ENCODE measurements around the gene MMD.
"Not testable (repeated sequence)": the region's sequence is repeated elsewhere in the genome, so short reads cannot be mapped to it uniquely, and the experiment has no call there.

Gene MMD

DNA sequence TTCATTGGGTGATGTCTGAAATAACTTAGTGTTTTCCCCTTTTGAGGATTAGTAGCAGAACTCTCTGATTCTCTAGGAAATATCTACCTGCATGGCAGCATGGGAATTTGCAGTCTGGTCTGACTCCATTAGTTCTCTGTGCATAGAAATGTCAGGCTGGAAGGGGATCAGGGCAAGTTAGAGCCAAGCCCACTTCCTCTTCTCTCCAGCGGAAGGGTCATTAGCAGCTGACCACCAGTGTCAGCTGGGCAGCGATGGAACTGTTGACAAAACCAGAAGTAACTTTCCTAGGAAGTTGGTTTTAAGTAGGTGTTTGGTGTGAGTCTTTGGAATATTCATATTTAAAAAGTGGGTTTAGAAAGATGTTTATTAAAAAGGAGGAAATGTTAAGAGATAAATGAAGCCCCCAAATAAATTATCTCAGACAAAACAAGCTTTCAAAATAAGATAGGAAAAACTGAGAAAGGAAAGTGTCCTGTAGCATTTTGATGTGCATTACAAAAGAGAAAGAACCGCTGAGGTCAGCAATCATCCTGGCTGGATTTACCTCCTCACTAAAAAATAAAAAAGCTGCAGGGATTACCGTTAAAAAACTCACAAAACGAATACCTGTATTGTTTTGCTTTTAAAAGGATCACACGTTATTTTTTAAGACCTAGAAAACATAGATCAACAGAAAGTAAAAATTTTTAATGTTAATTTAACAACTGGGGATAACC, 32.4 kb upstream of the MMD start:
- Histone ChIP-seq H3K9ac (ENCODE audit: low read length) (peak overlapping the region; percentile 71), H3K9me3 (ENCODE audit: control insufficient read depth, low read length) (no peaks in the 10 kb centered on the region), H3K27me3 (replicated peaks; ENCODE audit: control insufficient read depth, insufficient read depth, low read length) (no peaks in the 10 kb centered on the region), H3K4me3 (ENCODE audit: low read length) (peak overlapping the region; percentile 32), H3K36me3 (ENCODE audit: control insufficient read depth, insufficient read depth, low read length, severe bottlenecking) (no peaks in the 10 kb centered on the region), H3K4me1 (ENCODE audit: control insufficient read depth, insufficient read depth, low read length) (peaks cover 64% of the 10 kb centered on the region)
- no peak for DNase-seq (ENCODE audit: low read depth)

DNA sequence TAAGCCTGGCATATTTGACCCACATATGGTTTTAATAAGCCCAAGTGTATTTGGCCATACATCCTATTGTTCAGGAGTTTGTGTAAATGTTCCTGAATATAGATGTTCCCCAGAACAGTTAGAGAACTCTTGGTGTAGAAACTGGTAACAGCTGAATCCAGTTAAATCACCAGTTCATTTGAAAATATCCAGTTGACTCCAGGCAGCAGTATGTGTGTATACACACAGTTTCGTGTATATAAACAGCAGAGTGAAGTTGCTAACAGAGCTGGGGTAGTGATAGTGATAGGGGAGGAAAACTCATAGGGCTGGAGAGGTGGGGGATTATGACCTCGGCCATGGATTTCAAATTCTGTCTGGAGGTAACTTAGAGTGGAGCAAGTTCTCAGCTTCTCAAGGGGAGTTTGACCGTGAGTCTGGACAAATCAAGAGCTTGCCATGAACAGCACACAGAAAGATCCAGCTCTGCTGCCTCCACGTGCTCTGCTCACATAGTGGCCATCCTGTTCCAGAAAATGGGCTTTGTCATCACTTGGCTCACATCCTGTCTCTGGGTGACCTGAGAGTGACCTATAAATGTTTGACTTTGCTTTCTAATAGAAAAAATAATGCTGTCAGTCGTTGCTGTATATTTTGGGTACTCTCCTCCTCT, 30.6 kb upstream of the MMD start:
- Histone ChIP-seq H3K9ac (ENCODE audit: low read length) (peak overlapping the region; percentile 72), H3K4me3 (ENCODE audit: low read length) (no peak overlapping the region), H3K4me1 (ENCODE audit: control insufficient read depth, insufficient read depth, low read length) (peaks cover 65% of the 10 kb centered on the region), H3K36me3 (ENCODE audit: control insufficient read depth, insufficient read depth, low read length, severe bottlenecking) (no peaks in the 10 kb centered on the region), H3K9me3 (ENCODE audit: control insufficient read depth, low read length) (no peaks in the 10 kb centered on the region), H3K27me3 (replicated peaks; ENCODE audit: control insufficient read depth, insufficient read depth, low read length) (no peaks in the 10 kb centered on the region)
- DNase-seq (ENCODE audit: low read depth) = peak; percentile 56

DNA sequence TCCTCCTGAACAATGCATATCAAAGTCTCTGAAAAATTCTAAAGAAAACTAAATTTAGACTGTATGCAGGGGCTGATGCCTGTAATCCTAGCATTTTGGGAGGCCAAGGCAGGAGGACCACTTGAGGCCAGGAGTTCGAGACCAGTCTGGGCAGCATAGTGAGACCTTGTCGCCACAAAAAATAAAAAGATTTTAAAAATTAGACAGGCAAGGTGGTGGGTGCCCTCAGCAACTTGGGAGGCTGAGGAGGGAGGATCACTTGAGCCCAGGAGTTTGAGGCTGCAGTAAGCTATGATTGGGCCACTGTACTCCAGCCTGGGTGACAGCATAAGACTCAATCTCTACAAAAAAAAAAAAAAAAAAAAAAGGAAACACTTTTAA, 30.1 kb upstream of the MMD start:
- Histone ChIP-seq H3K9ac (ENCODE audit: low read length) (peak overlapping the region; percentile 72), H3K4me3 (ENCODE audit: low read length) (no peak overlapping the region), H3K27me3 (replicated peaks; ENCODE audit: control insufficient read depth, insufficient read depth, low read length) (no peaks in the 10 kb centered on the region), H3K36me3 (ENCODE audit: control insufficient read depth, insufficient read depth, low read length, severe bottlenecking) (no peaks in the 10 kb centered on the region), H3K9me3 (ENCODE audit: control insufficient read depth, low read length) (no peaks in the 10 kb centered on the region), H3K4me1 (ENCODE audit: control insufficient read depth, insufficient read depth, low read length) (peaks cover 65% of the 10 kb centered on the region)
- DNase-seq (ENCODE audit: low read depth) = no peak

DNA sequence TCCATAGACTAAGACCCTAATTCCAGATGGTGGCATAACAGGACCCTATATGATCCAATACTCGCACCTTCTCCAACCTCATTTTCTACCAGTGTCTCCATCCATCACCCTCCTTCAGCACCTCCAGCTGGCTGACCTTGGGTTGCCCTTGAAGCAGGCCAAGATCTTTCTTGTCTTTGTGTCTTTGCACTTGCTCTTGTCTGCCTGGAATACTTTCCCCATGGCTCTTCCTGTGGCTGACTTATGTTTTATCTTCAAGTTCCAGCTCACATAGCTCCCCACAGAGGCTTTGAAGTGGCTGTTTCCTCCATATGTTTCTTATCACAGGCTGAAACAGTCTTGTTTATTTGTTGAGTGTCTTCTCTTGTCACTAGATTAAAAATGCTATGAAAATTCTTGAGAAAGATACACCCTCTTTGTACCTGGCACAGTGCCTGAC, 29.6 kb upstream of the MMD start:
- H3K4me3 ChIP-seq (ENCODE audit: low read length) = no peak overlapping the region
- no peak overlapping the region for H3K9ac ChIP-seq (ENCODE audit: low read length)
- no peaks in the 10 kb centered on the region for H3K9me3 ChIP-seq (ENCODE audit: control insufficient read depth, low read length)
- H3K36me3 ChIP-seq (ENCODE audit: control insufficient read depth, insufficient read depth, low read length, severe bottlenecking) = no peaks in the 10 kb centered on the region
- DNase-seq (ENCODE audit: low read depth) = peak; percentile 54
- peaks cover 65% of the 10 kb centered on the region for H3K4me1 ChIP-seq (ENCODE audit: control insufficient read depth, insufficient read depth, low read length)
- H3K27me3 ChIP-seq (replicated peaks; ENCODE audit: control insufficient read depth, insufficient read depth, low read length) = no peaks in the 10 kb centered on the region

DNA sequence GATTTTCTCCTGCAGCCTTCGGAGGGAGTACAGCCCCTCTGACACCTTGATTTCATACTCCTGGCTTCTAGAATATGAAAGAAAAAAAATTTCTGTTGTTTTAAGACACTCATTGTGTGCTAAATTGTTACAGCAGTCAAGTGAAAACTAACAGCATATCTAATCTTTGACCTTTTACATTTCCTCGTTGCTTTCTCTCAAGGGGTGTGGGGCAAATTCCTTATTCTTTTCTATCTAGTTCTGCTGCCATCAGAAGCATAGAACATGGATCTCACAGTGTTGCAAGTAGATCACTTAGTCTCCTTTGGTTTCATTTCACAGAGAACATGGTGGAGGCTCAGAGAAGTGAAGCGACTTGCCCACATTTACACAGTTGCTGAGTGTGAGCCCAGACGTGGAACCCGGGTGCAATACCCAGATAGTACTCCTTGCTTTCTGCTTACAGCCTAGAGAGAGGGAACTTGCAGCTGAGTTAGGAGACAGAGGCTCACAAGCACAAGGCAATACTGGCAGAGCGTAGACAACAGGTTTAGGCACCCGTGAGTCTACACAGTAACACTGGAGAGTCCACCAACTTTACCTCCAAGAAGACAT, 28.7 kb upstream of the MMD start:
- Histone ChIP-seq H3K9me3 (ENCODE audit: control insufficient read depth, low read length) (no peaks in the 10 kb centered on the region), H3K9ac (ENCODE audit: low read length) (no peak overlapping the region), H3K4me3 (ENCODE audit: low read length) (no peak overlapping the region), H3K36me3 (ENCODE audit: control insufficient read depth, insufficient read depth, low read length, severe bottlenecking) (no peaks in the 10 kb centered on the region), H3K27me3 (replicated peaks; ENCODE audit: control insufficient read depth, insufficient read depth, low read length) (no peaks in the 10 kb centered on the region), H3K4me1 (ENCODE audit: control insufficient read depth, insufficient read depth, low read length) (peaks cover 62% of the 10 kb centered on the region)
- no peak for DNase-seq (ENCODE audit: low read depth)

DNA sequence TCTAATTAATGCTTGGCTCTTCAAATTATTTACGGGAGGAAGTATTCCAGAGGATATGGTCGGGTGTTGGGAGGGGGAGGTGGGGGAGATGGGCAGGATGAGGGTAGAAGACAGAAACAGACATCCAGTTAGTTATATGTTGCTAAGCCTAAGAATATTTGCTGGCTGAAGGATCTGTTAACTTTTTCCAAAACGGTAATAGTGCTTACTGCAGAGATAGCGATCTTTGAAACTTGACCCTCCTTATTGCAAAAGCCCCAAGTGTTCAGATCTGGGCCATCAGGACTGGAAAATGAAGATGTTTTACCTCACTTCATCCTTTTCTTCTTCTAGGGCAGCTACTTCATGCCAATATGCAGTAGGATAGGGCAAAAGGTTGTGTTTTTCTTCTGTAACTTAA, 27.0 kb upstream of the MMD start:
- H3K4me3 ChIP-seq (ENCODE audit: low read length) = no peak overlapping the region
- H3K36me3 ChIP-seq (ENCODE audit: control insufficient read depth, insufficient read depth, low read length, severe bottlenecking) = no peaks in the 10 kb centered on the region
- H3K9me3 ChIP-seq (ENCODE audit: control insufficient read depth, low read length) = no peaks in the 10 kb centered on the region
- H3K27me3 ChIP-seq (replicated peaks; ENCODE audit: control insufficient read depth, insufficient read depth, low read length) = no peaks in the 10 kb centered on the region
- H3K9ac ChIP-seq (ENCODE audit: low read length) = no peak overlapping the region
- H3K4me1 ChIP-seq (ENCODE audit: control insufficient read depth, insufficient read depth, low read length) = peaks cover 66% of the 10 kb centered on the region
- peak; percentile 90 for DNase-seq (ENCODE audit: low read depth)

DNA sequence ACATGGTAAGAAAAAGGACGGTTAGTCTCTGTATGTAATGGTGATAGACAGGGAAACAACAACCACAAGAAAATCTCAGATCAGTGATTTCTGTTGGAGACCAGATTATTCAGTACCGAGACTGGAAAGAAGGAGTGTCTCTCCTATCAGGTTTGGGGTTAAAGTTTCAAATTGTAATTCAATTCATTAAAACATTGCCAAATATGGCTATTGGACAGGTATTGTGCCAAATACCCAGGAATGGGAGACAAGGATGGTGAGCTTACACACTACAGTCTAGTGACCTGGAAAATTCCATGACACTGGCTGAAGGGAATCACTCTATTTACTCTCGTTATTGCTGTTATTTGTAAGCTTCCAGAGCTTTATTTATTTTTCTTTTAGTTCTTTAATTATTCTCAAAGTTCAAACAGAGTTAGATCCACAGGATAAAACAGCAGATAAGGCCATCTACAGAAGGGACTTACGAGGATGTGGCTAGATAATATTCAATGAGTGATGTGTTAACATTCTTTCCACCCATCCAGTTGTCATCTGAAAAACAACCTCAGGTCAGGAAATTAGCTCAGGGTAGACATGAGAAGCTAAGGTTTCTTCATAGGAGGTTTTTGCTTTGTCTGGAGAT, 25.1 kb upstream of the MMD start:
- Histone ChIP-seq H3K4me1 (ENCODE audit: control insufficient read depth, insufficient read depth, low read length) (peaks cover 65% of the 10 kb centered on the region), H3K4me3 (ENCODE audit: low read length) (no peak overlapping the region), H3K9me3 (ENCODE audit: control insufficient read depth, low read length) (no peaks in the 10 kb centered on the region), H3K9ac (ENCODE audit: low read length) (peak overlapping the region; percentile 2), H3K27me3 (replicated peaks; ENCODE audit: control insufficient read depth, insufficient read depth, low read length) (no peaks in the 10 kb centered on the region), H3K36me3 (ENCODE audit: control insufficient read depth, insufficient read depth, low read length, severe bottlenecking) (no peaks in the 10 kb centered on the region)
- DNase-seq (ENCODE audit: low read depth) = no peak

DNA sequence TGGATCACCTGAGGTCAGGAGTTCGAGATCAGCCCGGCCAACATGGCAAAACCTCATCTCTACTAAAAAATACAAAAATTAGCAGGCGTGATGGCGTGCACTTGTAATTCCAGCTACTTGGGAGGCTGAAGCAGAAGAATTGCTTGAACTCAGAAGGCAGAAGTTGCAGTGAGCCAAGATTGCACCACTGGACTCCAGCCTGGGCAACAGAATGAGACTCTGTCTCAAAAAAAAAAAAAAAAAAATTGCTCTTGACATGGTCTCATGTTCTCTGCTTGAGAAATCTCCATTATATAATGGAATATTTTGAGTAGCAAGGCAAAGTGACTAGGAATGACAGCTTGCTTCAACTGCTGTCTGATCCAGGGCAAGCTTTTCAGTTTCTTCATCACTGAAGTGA, 24.4 kb upstream of the MMD start:
- DNase-seq (ENCODE audit: low read depth) = peak; percentile 64
- H3K4me1 ChIP-seq (ENCODE audit: control insufficient read depth, insufficient read depth, low read length) = peaks cover 65% of the 10 kb centered on the region
- peak overlapping the region; percentile 61 for H3K9ac ChIP-seq (ENCODE audit: low read length)
- not testable (repeated sequence) for H3K9me3 ChIP-seq (ENCODE audit: control insufficient read depth, low read length); H3K4me3 ChIP-seq (ENCODE audit: low read length); H3K36me3 ChIP-seq (ENCODE audit: control insufficient read depth, insufficient read depth, low read length, severe bottlenecking); H3K27me3 ChIP-seq (replicated peaks; ENCODE audit: control insufficient read depth, insufficient read depth, low read length)

DNA sequence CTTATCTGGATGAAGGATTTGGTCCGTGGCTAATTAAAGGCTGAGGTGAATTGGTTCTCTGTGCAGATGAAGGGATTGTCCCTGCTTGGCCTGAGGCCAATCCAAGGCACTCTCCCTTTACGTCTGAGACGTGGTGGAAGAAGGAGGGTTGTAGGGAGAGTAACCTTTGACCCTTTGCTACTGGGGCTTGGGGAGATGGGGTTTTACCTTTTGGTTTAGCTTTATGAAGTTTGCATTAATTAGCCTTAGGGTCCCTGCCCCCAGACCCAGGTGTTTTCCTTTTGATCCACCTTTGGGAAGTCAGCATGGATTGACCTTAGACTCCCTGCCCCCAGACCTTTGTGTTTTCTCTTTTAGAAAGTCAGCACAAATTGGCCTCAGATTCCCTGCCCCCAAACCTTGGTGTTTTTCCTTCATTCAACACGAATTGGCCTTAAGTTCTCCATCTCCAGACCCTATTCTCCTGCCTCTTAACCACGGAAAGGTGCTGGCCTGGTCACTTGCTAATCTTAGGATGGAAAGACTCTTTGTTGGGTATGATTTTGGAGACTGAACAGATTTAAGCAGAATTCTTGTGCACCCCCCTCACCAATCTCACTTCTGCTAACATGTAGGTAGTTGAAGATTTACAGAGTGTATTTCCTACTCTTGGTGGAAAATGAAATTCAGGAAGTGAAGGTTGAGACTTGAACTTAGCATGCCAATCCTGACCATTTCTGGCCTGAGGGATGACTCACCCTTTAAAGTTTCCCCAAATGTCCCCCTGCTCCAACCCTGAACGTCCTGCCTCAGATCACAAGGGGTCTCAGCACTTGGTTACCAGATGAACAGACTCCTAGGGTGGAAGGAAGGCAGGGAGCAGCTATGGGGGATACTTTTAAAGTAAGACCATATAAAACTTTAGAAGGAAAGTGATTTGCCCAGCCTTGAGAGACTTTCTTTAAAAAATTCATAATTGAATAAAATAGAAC, 23.1 kb upstream of the MMD start:
- Histone ChIP-seq H3K4me1 (ENCODE audit: control insufficient read depth, insufficient read depth, low read length) (peaks cover 74% of the 10 kb centered on the region), H3K27me3 (replicated peaks; ENCODE audit: control insufficient read depth, insufficient read depth, low read length) (no peaks in the 10 kb centered on the region), H3K9me3 (ENCODE audit: control insufficient read depth, low read length) (no peaks in the 10 kb centered on the region), H3K4me3 (ENCODE audit: low read length) (no peak overlapping the region), H3K9ac (ENCODE audit: low read length) (peak overlapping the region; percentile 61), H3K36me3 (ENCODE audit: control insufficient read depth, insufficient read depth, low read length, severe bottlenecking) (no peaks in the 10 kb centered on the region)
- peak; percentile 39 for DNase-seq (ENCODE audit: low read depth)

DNA sequence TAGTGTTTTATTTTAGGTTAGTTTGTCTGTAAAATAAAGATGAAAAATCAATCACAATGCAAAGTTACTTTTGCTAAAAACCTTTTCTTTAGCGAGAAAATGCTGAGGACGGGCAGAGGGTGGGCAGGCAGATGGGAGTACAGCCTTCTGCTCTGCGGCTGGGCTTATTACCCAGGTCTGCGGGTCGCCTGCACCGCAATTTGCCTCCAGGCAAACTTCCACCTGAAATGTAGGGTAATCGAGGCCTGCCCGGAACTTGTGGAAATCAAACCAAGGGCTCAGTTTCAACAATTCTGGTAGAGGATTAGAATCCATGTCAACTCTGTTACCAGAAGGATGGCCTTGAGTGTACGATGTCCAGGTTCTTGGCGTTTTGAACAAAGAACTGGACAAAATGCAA, 22.3 kb upstream of the MMD start:
- H3K27me3 ChIP-seq (replicated peaks; ENCODE audit: control insufficient read depth, insufficient read depth, low read length) = no peaks in the 10 kb centered on the region
- peak overlapping the region; percentile 61 for H3K9ac ChIP-seq (ENCODE audit: low read length)
- no peak overlapping the region for H3K4me3 ChIP-seq (ENCODE audit: low read length)
- peaks cover 72% of the 10 kb centered on the region for H3K4me1 ChIP-seq (ENCODE audit: control insufficient read depth, insufficient read depth, low read length)
- H3K36me3 ChIP-seq (ENCODE audit: control insufficient read depth, insufficient read depth, low read length, severe bottlenecking) = no peaks in the 10 kb centered on the region
- no peak for DNase-seq (ENCODE audit: low read depth)
- H3K9me3 ChIP-seq (ENCODE audit: control insufficient read depth, low read length) = no peaks in the 10 kb centered on the region

All from adipocyte (in vitro differentiated cells).